SU-DHL-6 (cell line): Measurements from ENCODE around the gene ITPR1.

Source experiments
- H2AFZ ChIP-seq: fragments of 200-600 bp; sonication (generic); 2 replicates; pipeline ENCODE4 v1.6.1; 2014; ENCODE audit warnings: low read depth, mild to moderate bottlenecking, moderate library complexity, mixed read lengths, antibody characterized with exemption, low read length; ENCODE audit not compliant: severe bottlenecking
- H3F3A ChIP-seq: fragments of 200-600 bp; shearing (Covaris generic); 2 replicates; pipeline ENCODE4 v1.6.0; 2016; ENCODE audit warnings: antibody characterized with exemption, mild to moderate bottlenecking; ENCODE audit not compliant: insufficient read depth
- H3K27ac ChIP-seq: fragments of 200-600 bp; sonication (generic); 2 replicates; pipeline ENCODE4 v1.5.1; 2016; ENCODE audit warnings: low read depth, mild to moderate bottlenecking, low read length, moderate library complexity, mixed read lengths
- H3K27me3 ChIP-seq: fragments of 200-600 bp; sonication (generic), shearing (Covaris generic); 2 replicates; pipeline ENCODE4 v1.6.0; 2014; ENCODE audit warnings: mild to moderate bottlenecking, low read length
- H3K36me3 ChIP-seq: fragments of 200-600 bp; sonication (generic); 2 replicates; pipeline ENCODE4 v1.6.1; 2014; ENCODE audit warnings: mild to moderate bottlenecking, low read length, mixed read lengths
- H3K4me2 ChIP-seq: fragments of 300-600, 200-600 bp; shearing (Covaris generic), sonication (generic); 2 replicates; pipeline ENCODE4 v1.6.0; 2014; ENCODE audit warnings: low read length, low read depth, mild to moderate bottlenecking; ENCODE audit not compliant: poor library complexity, severe bottlenecking
- H3K4me3 ChIP-seq: fragments of 200-600 bp; sonication (generic); 2 replicates; pipeline ENCODE4 v1.5.1; 2014; ENCODE audit warnings: antibody characterized with exemption, low read length, mild to moderate bottlenecking, mixed read lengths; ENCODE audit not compliant: insufficient read depth, poor library complexity, severe bottlenecking
- H3K79me2 ChIP-seq: fragments of 200-600 bp; sonication (generic); 2 replicates; pipeline ENCODE4 v1.6.1; 2014; ENCODE audit warnings: mild to moderate bottlenecking, low read length, moderate library complexity; ENCODE audit not compliant: insufficient read depth
- H3K9ac ChIP-seq: fragments of 200-600 bp; sonication (generic); 2 replicates; pipeline ENCODE4 v1.7.0; 2014; ENCODE audit warnings: mild to moderate bottlenecking, low read length
- H3K9me2 ChIP-seq: fragments of 200-600 bp; sonication (generic); replicated peaks from 2 replicates; pipeline ENCODE4 v1.6.1; 2014; ENCODE audit warnings: low read length; ENCODE audit not compliant: insufficient read depth
- H3K9me3 ChIP-seq: fragments of 200-600 bp; sonication (generic); 2 replicates; pipeline ENCODE4 v1.6.1; 2014; ENCODE audit warnings: low read length, mixed read lengths; ENCODE audit not compliant: insufficient read depth
- H4K20me1 ChIP-seq: fragments of 200-600 bp; sonication (generic); 2 replicates; pipeline ENCODE4 v1.6.1; 2014; ENCODE audit warnings: low read depth, mild to moderate bottlenecking, antibody characterized with exemption, low read length, moderate library complexity, mixed read lengths
- CTCF ChIP-seq: fragments of 200-600 bp; sonication (generic); IDR thresholded peaks from one replicate; pipeline ENCODE4 v1.5.1; 2017; ENCODE audit warnings: antibody characterized with exemption, mild to moderate bottlenecking, low read length, moderate library complexity; ENCODE audit not compliant: insufficient read depth, poor library complexity, severe bottlenecking
- EZH2phosphoT487 ChIP-seq: fragments of 200-600 bp; sonication (generic), shearing (Covaris generic); conservative IDR thresholded peaks from 2 replicates; pipeline ENCODE4 v1.6.1; 2018; ENCODE audit warnings: mild to moderate bottlenecking, antibody characterized with exemption, low read length, moderate library complexity, mixed read lengths

ITPR1 gene

GRCh38 chr3:4765212-4765611 is 272.1 kb downstream of the ITPR1 start:
- Histone ChIP-seq H3K9ac (no peak overlapping the region), H2AFZ (no peak overlapping the region), H3K9me2 (no peaks in the 10 kb centered on the region), H3K36me3 (no peaks in the 10 kb centered on the region), H3K4me2 (no peak overlapping the region), H3K79me2 (no peaks in the 10 kb centered on the region), H3K4me3 (no peak overlapping the region), H4K20me1 (no peaks in the 10 kb centered on the region), H3K27me3 (no peaks in the 10 kb centered on the region), H3F3A (no peaks in the 10 kb centered on the region), H3K27ac (no peak overlapping the region), H3K9me3 (no peaks in the 10 kb centered on the region)
- TF ChIP-seq CTCF (no peak), EZH2phosphoT487 (no peak)

GRCh38 chr3:4766263-4766662 is 273.1 kb downstream of the ITPR1 start:
- no peaks in the 10 kb centered on the region for H3K27me3 ChIP-seq
- H3K9me2 ChIP-seq, result no peaks in the 10 kb centered on the region
- H4K20me1 ChIP-seq, result no peaks in the 10 kb centered on the region
- H2AFZ ChIP-seq, result no peak overlapping the region
- no peaks in the 10 kb centered on the region for H3K9me3 ChIP-seq
- no peak for TF ChIP-seq EZH2phosphoT487
- no peak for TF ChIP-seq CTCF
- no peak overlapping the region for H3K4me3 ChIP-seq
- H3K79me2 ChIP-seq, result no peaks in the 10 kb centered on the region
- H3K36me3 ChIP-seq, result no peaks in the 10 kb centered on the region
- H3K4me2 ChIP-seq, result no peak overlapping the region
- no peaks in the 10 kb centered on the region for H3F3A ChIP-seq
- no peak overlapping the region for H3K27ac ChIP-seq
- H3K9ac ChIP-seq, result no peak overlapping the region

GRCh38 chr3:4766716-4767499 is 273.8 kb downstream of the ITPR1 start:
- Histone ChIP-seq H4K20me1 (no peaks in the 10 kb centered on the region), H3K27ac (no peak overlapping the region), H2AFZ (no peak overlapping the region), H3K9me3 (no peaks in the 10 kb centered on the region), H3K27me3 (no peaks in the 10 kb centered on the region), H3K4me2 (no peak overlapping the region), H3F3A (no peaks in the 10 kb centered on the region), H3K9ac (no peak overlapping the region), H3K36me3 (no peaks in the 10 kb centered on the region), H3K4me3 (no peak overlapping the region), H3K9me2 (no peaks in the 10 kb centered on the region), H3K79me2 (no peaks in the 10 kb centered on the region)
- TF ChIP-seq CTCF (no peak), EZH2phosphoT487 (no peak)
